Myocyte (in vitro differentiated cells): ENCODE data around the gene SPIRE1. TPM values are rescaled to one million over a fixed set of nuclear protein-coding genes. Genes with fewer than 3 reads are reported as not detected.
"Not testable (repeated sequence)": the region's sequence is repeated elsewhere in the genome, so short reads cannot be mapped to it uniquely, and the experiment has no call there.

Source experiments
- DNase-seq: peaks from one replicate; pipeline ENCODE4 v3.0.0-alpha.2; 2012; ENCODE audit warnings: low read depth
- total RNA-seq: library from RNA; depleted of rRNA; stranded (reverse); fragments of >200 nt; gene quantifications from 2 replicates; pipeline ENCODE4 v1.2.3, GENCODE V29; 2014

The SPIRE1 gene
- total RNA-seq, 1 donor from 2014 or later = 53.9 TPM

- no peak for DNase-seq
These were observed 10.1 kb downstream of the SPIRE1 start for GRCh38 chr18:12647773-12648172.

GRCh38 chr18:12645751-12646203 is 12.1 kb downstream of the SPIRE1 start:
- peak; percentile 73 for DNase-seq

- DNase-seq = no peak
These were observed 12.7 kb downstream of the SPIRE1 start for GRCh38 chr18:12645254-12645653.

- not testable (repeated sequence) for DNase-seq
These were observed 14.2 kb downstream of the SPIRE1 start for GRCh38 chr18:12643756-12644155.

- no peak for DNase-seq
These were observed 17.1 kb downstream of the SPIRE1 start for GRCh38 chr18:12640881-12641200.

- DNase-seq = peak; percentile 77
These were observed 17.7 kb downstream of the SPIRE1 start for GRCh38 chr18:12639990-12640880.

GRCh38 chr18:12638644-12639124 is 19.2 kb downstream of the SPIRE1 start:
- no peak for DNase-seq

GRCh38 chr18:12637901-12638643 is 19.8 kb downstream of the SPIRE1 start:
- peak; percentile 69 for DNase-seq

- no peak for DNase-seq
These were observed 20.5 kb downstream of the SPIRE1 start for GRCh38 chr18:12637393-12637792.

GRCh38 chr18:12631831-12632477 is 26.0 kb downstream of the SPIRE1 start:
- DNase-seq = no peak

GRCh38 chr18:12630136-12630535 is 27.8 kb downstream of the SPIRE1 start:
- no peak for DNase-seq

GRCh38 chr18:12628706-12629702 is 28.9 kb downstream of the SPIRE1 start:
- no peak for DNase-seq

GRCh38 chr18:12627199-12627598 is 30.7 kb downstream of the SPIRE1 start:
- not testable (repeated sequence) for DNase-seq

GRCh38 chr18:12625241-12625640 is 32.7 kb downstream of the SPIRE1 start:
- DNase-seq = no peak

- no peak for DNase-seq
These were observed 36.1 kb downstream of the SPIRE1 start for GRCh38 chr18:12621742-12622306.

- DNase-seq = no peak
These were observed 42.2 kb downstream of the SPIRE1 start for GRCh38 chr18:12615748-12616147.

GRCh38 chr18:12608301-12608700 is 49.6 kb downstream of the SPIRE1 start:
- DNase-seq = no peak

GRCh38 chr18:12606592-12607315 is 51.2 kb downstream of the SPIRE1 start:
- peak; percentile 44 for DNase-seq

GRCh38 chr18:12604445-12605007 is 53.4 kb downstream of the SPIRE1 start:
- no peak for DNase-seq
